MCF 10A (cell line): ENCODE results near the gene SLC35E2B. TPM values are rescaled to one million over a fixed set of nuclear protein-coding genes. Genes with fewer than 3 reads are reported as not detected.
"Not testable (repeated sequence)": the region's sequence is repeated elsewhere in the genome, so short reads cannot be mapped to it uniquely, and the experiment has no call there.

Source experiments
- BruUV-seq: library from RNA; stranded (reverse); fragments of 400-500 nt; replicated peaks from 2 replicates; lab custom pipeline; 2021; lab: Mats Ljungman, UMichigan
- CTCF ChIA-PET: fragments of 300-600 bp; sonication (Branson Sonifier 250); formaldehyde crosslinking; extraction: SDS; loops from one replicate; lab custom pipeline; 2021; ENCODE audit warnings: antibody characterized with exemption, inconsistent platforms; lab: Yijun Ruan, JAX
- POLR2A ChIA-PET: fragments of 300-600, 350-650 bp; sonication (Branson Sonifier 250); formaldehyde crosslinking; extraction: SDS; loops from one replicate; lab custom pipeline; 2020; ENCODE audit warnings: antibody characterized with exemption, inconsistent platforms; lab: Yijun Ruan, JAX
- DNase-seq: peaks from one replicate; pipeline ENCODE4 v3.0.0-alpha.2; 2018; ENCODE audit not compliant: unreplicated experiment
- H3K27ac Mint-ChIP-seq: one replicate; pipeline ENCODE4 v1.8.0; 2022; ENCODE audit warnings: mild to moderate bottlenecking, low read depth, mixed read lengths; ENCODE audit not compliant: unreplicated experiment
- H3K27me3 Mint-ChIP-seq: one replicate; pipeline ENCODE4 v1.8.0; 2022; ENCODE audit warnings: mixed read lengths; ENCODE audit not compliant: insufficient read depth, unreplicated experiment
- H3K36me3 Mint-ChIP-seq: one replicate; pipeline ENCODE4 v1.8.0; 2022; ENCODE audit warnings: mild to moderate bottlenecking, moderate library complexity, mixed read lengths; ENCODE audit not compliant: insufficient read depth, unreplicated experiment
- H3K4me1 Mint-ChIP-seq: one replicate; pipeline ENCODE4 v1.8.0; 2022; ENCODE audit warnings: mixed read lengths; ENCODE audit not compliant: insufficient read depth, unreplicated experiment
- H3K4me3 Mint-ChIP-seq: one replicate; pipeline ENCODE4 v1.8.0; 2022; ENCODE audit warnings: mild to moderate bottlenecking, moderate library complexity, mixed read lengths; ENCODE audit not compliant: unreplicated experiment
- H3K9me3 Mint-ChIP-seq: one replicate; pipeline ENCODE4 v1.8.0; 2022; ENCODE audit warnings: mixed read lengths; ENCODE audit not compliant: unreplicated experiment
- intact Hi-C: fragments of 100-400 bp; cut with micrococcal nuclease; formaldehyde crosslinking; loops from 2 replicates; pipeline ENCODE4 v1.14.1; 2022
- total RNA-seq: library from RNA; stranded (reverse); gene quantifications from 2 replicates; pipeline ENCODE4 v1.2.3, GENCODE V29; 2022
- TF ChIP-seq, protein P1 (sequence below): fragments of 200-600 bp; IDR thresholded peaks from one replicate; pipeline ENCODE4 v1.8.0; 2022; ENCODE audit warnings: antibody characterized with exemption, mild to moderate bottlenecking; ENCODE audit not compliant: unreplicated experiment

Gene SLC35E2B
- total RNA-seq, 1 experiment from 2014 or later: 35.4 TPM

DNA sequence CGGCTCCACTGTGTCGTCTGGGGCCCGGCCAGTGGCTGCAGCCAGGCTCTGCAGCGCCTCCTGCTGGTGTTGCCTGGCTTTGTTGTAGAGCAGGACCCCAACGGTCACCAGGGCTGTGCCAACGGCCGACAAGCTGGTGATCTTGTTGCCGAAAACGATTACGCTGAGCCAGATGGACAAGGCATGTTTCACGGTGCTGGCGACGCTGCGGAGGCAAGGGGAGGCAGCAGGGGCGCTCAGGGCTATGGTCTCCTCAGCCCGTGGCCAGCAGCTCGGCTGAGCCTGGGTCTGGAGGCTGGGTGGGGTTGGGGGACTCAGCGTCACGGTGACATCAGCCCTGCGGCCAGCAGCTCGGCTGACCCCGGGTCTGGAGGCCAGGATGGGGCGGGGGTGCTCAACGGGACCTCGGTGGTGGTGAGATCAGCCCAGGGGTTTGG lies 26.8 kb downstream of the SLC35E2B start:
- Mint-ChIP-seq H3K4me1 (no peaks in the 10 kb centered on the region), H3K27me3 (no peaks in the 10 kb centered on the region), H3K4me3 (no peak overlapping the region), H3K36me3 (peaks cover 40% of the 10 kb centered on the region), H3K9me3 (no peaks in the 10 kb centered on the region), H3K27ac (no peak overlapping the region)
- intact Hi-C loops: no loop called here
- TF ChIP-seq, protein P1, sequence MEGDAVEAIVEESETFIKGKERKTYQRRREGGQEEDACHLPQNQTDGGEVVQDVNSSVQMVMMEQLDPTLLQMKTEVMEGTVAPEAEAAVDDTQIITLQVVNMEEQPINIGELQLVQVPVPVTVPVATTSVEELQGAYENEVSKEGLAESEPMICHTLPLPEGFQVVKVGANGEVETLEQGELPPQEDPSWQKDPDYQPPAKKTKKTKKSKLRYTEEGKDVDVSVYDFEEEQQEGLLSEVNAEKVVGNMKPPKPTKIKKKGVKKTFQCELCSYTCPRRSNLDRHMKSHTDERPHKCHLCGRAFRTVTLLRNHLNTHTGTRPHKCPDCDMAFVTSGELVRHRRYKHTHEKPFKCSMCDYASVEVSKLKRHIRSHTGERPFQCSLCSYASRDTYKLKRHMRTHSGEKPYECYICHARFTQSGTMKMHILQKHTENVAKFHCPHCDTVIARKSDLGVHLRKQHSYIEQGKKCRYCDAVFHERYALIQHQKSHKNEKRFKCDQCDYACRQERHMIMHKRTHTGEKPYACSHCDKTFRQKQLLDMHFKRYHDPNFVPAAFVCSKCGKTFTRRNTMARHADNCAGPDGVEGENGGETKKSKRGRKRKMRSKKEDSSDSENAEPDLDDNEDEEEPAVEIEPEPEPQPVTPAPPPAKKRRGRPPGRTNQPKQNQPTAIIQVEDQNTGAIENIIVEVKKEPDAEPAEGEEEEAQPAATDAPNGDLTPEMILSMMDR: peak; percentile 39
- ChIA-PET POLR2A (interaction anchor here (0.8 kb wide), 1 partner anchor 63 kb away, joined by 3 read pairs; no protein-coding TSS in a partner anchor), CTCF (interaction anchor here (0.6 to 1.0 kb wide), 2 partner anchors 16 to 50 kb away, joined by 3 read pairs; no protein-coding TSS in a partner anchor)
- no peak for DNase-seq
- no TSS peak for BruUV-seq

DNA sequence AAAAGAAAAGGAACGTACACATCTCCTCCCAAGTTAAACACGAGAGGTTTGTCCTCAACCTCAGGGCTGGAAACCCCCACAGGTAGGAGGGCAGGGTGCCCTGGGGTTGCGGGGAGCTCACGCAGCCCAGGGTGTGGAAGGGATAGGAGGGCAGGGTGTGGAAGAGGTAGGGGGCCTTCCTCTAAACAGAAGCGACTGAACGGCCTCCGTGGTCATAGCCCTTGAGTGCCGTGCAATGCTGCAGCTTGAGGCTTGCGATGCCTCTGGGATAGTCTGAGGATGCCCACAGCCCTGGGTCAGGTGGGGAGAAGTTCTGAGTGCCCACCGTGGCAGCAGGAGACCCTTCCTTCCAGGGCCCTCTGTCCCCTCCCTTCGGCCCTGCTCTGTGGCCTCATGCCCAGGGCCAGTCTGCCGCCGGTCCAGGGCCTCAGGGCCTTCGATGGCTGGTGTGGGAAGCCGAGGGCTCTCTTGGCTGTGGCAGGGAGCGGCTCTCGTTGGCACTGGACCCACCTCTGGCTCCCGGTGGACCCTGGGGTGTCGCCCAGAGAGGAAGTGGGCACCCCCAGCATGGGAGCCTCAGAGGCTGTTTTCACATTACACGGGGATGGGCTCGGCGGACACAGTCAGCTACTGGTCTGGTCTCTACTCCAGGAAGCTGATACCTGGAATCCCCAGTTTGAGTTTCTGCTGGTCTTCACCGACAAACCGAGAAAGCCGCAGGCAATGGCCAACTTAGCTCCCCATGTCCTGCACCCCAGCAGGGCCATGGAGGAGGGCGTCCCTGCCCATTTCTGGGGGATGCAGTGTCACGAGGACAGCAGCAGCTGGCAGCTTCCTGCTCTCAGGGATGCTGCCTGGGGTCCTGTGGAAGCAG lies 27.4 kb downstream of the SLC35E2B start:
- Mint-ChIP-seq H3K27me3 (no peaks in the 10 kb centered on the region), H3K4me1 (no peaks in the 10 kb centered on the region), H3K36me3 (peaks cover 34% of the 10 kb centered on the region), H3K27ac (no peak overlapping the region), H3K4me3 (no peak overlapping the region), H3K9me3 (no peaks in the 10 kb centered on the region)
- no peak for DNase-seq
- POLR2A ChIA-PET: interaction anchor here (0.8 kb wide), 1 partner anchor 64 kb away, joined by 3 read pairs; no protein-coding TSS in a partner anchor
- intact Hi-C loops: no loop called here
- CTCF ChIA-PET: interaction anchor here (0.6 to 1.0 kb wide), 2 partner anchors 16 to 49 kb away, joined by 3 read pairs; no protein-coding TSS in a partner anchor
- TF ChIP-seq, protein P1: no peak
- no TSS peak for BruUV-seq

DNA sequence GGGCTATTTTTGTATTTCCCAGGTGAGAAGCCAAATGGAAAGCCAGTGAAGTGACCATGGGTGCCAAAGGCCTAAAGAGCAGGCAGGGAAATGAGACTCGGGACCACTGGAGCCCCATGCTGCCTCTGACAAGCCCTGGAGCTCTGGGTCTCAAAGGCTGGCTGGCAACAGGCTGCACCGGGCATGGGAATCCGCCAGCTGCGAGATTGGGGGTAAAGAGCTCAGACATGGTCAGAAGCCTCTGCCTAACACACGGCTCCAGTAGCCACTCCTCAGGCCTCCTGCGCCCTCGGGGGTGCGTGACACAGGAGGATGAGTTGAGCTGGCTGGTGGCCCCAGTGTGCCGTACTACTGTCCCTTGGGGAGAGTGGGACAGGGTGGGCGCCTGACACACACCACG lies 28.3 kb downstream of the SLC35E2B start:
- CTCF ChIA-PET, BruUV-seq, H3K4me3 Mint-ChIP-seq, intact Hi-C loops, H3K9me3 Mint-ChIP-seq, H3K27ac Mint-ChIP-seq, H3K27me3 Mint-ChIP-seq, POLR2A ChIA-PET, DNase-seq, H3K4me1 Mint-ChIP-seq: not testable (repeated sequence)
- H3K36me3 Mint-ChIP-seq: peaks cover 25% of the 10 kb centered on the region

DNA sequence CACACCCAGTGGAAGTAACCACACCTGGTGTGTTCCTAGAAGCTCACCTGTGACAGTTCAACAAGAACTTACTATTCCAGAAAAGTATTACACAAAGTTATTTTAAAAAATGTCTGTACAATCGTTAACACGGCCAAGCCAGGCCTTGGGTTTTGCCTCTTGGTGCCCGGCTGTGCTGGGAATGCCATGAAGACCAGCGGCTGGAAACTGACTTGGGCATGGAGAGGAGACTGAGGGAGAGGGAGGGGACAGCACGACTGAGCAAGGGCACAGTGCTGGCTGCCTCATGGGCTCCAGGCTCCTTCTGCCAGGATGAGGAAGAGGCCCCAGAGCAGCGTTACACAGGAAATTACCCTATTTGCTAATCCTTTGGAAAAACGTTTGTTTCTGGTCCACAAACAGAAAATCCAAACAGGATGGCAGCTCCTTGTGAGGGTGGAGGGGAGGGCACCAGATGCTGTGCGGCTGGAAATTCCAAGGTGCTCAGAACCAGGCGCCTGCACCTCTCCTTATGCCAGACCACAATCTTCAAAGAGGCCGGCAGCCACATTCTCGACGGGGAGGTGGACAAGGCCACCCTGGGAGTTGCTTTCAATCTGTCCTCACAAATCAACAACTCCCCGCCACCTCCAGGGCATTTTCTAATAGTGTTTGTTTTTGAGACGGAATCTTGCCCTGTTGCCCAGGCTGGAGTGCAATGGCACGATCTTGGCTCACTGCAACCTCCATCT lies 29.6 kb downstream of the SLC35E2B start:
- H3K9me3 Mint-ChIP-seq, POLR2A ChIA-PET, H3K27me3 Mint-ChIP-seq, H3K4me1 Mint-ChIP-seq, H3K4me3 Mint-ChIP-seq, BruUV-seq, intact Hi-C loops, DNase-seq, H3K27ac Mint-ChIP-seq: not testable (repeated sequence)
- CTCF ChIA-PET: interaction anchor here (0.6 kb wide), 1 partner anchor 430 kb away, joined by 3 read pairs; no protein-coding TSS in a partner anchor
- H3K36me3 Mint-ChIP-seq: peaks cover 26% of the 10 kb centered on the region

DNA sequence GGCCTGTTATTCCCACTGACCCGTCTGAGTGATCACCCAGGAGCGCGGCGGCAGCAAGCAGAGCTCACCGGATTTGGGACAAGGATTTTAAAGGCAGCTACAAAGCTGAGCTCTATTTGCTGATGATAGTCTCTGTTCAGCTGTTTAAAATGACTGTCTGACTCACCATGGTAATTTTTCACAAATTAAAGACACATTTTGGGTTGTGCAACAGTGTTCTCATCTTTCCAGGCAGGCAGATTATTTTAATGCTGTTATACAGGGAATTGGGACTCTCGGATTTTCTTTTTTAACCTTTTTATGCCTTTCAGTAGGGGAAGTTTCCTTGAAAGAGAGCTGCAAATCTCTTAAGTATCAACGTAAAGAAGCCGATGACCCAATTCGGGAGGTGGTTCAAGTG lies 30.2 kb downstream of the SLC35E2B start:
- H3K36me3 Mint-ChIP-seq: peaks cover 22% of the 10 kb centered on the region
- H3K27me3 Mint-ChIP-seq, H3K9me3 Mint-ChIP-seq, POLR2A ChIA-PET, DNase-seq, CTCF ChIA-PET, H3K4me1 Mint-ChIP-seq, intact Hi-C loops, H3K27ac Mint-ChIP-seq, H3K4me3 Mint-ChIP-seq, BruUV-seq: not testable (repeated sequence)

DNA sequence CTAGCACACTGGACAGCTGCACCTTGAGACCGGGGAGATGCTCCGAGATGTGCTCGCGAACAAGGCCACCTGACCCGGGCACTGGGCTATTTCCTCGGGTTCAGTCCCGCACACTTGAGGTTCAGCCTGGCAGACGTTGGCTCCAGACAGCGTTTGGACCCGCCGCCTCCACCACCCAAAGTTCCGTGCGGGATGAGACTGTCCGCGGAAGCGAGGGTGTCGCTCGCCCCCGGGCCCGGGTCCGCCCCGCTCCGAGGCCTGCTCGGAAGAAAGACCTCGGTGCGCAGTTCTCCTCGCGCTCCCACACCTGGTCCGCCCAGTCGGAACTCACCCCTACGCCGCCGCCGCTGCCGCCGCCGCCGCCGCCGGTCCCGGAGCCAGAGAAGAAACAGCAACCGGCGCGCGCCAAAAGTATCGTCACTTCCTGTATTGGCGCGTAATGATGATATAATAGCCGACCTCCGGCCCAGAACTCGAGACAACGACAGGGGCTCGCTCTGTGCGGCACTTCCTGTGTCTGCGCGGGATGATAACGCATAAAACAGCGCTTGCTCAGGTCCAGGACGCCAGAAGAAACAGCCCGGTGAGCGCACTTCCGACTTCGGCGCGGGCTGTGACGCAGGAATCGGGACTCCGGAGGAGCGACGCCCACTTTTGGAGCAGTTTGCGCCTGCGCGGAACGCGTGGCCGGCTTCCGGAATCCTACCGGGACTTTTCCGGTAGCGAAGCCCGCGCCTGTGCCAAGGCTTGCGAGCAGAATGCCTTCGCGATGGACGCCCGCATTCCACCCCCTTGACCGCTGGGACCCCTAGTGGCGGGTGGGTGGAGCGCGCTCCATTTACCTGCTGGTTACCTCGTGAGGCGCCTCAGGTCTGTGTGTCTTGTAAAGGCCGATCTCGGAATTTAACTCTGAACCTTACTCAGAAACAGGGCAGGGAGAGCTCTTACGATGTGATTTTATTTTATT lies 33.7 kb downstream of the SLC35E2B start, which contains the start of gene CDK11B:
Gene CDK11B (minus strand): TSS at position 422 of the 967 bp plus-strand sequence. CDS start 1,519 bp downstream, outside the sequence.
- H3K36me3 Mint-ChIP-seq: peaks cover 32% of the 10 kb centered on the region
- H3K27me3 Mint-ChIP-seq, H3K4me1 Mint-ChIP-seq, CTCF ChIA-PET, H3K9me3 Mint-ChIP-seq, intact Hi-C loops, BruUV-seq: not testable (repeated sequence)
- H3K4me3 Mint-ChIP-seq: peak within 1 kb of the TSS; percentile 88
- POLR2A ChIA-PET: interaction anchor here (1.1 kb wide), 1 partner anchor 66 kb away, joined by 4 read pairs; no protein-coding TSS in a partner anchor
- peak; percentile 96 for DNase-seq
- peak within 1 kb of the TSS; percentile 98 for H3K27ac Mint-ChIP-seq
